Esophagus muscularis mucosa (tissue), 4 donors: ENCODE results near the gene EI24. TPM values are rescaled to one million over a fixed set of nuclear protein-coding genes. Genes with fewer than 3 reads are reported as not detected.

Source experiments
- DNase-seq: peaks from one replicate; pipeline ENCODE4 v3.0.0-alpha.2; 2017; ENCODE audit errors: extremely low spot score
- H3K27ac ChIP-seq, 4 donors: fragments of 200-600 bp; sonication (generic); replicated peaks in 1 of 4; 1 replicate in 3 of 4; 2 replicates in 1 of 4; pipeline ENCODE4 v1.5.1; 2016 to 2019; ENCODE audit warnings: mild to moderate bottlenecking in 1 of 4
- H3K27me3 ChIP-seq, 4 donors: fragments of 200-600 bp; sonication (generic); one replicate each; pipeline versions ENCODE4 v1.5.1 to v1.6.0; 2016 to 2019
- H3K36me3 ChIP-seq, 4 donors: fragments of 200-600 bp; sonication (generic); one replicate each; pipeline ENCODE4 v1.5.1; 2016 to 2019
- H3K4me1 ChIP-seq, 4 donors: fragments of 200-600 bp; sonication (generic); one replicate each; pipeline ENCODE4 v1.5.1; 2016 to 2019
- H3K4me3 ChIP-seq, 4 donors: fragments of 200-600 bp; sonication (generic); 1 replicate in 2 of 4; 2 replicates in 2 of 4; pipeline ENCODE4 v1.5.1; 2016 to 2019; ENCODE audit warnings: mild to moderate bottlenecking in 4 of 4, moderate library complexity in 1 of 4
- H3K9me3 ChIP-seq, 4 donors: fragments of 200-600 bp; sonication (generic); 1 replicate in 3 of 4; 2 replicates in 1 of 4; pipeline ENCODE4 v1.5.1; 2016 to 2019
- CTCF ChIP-seq, 3 experiments: fragments of 200-600 bp in 2 of 3; fragments of 450-650 bp in 1 of 3; sonication (generic) in 2 of 3; IDR thresholded peaks; one replicate each; pipeline ENCODE4 v1.5.1; 2017 to 2019; ENCODE audit warnings: antibody characterized with exemption in 3 of 3, mild to moderate bottlenecking in 2 of 3, moderate library complexity in 1 of 3
- EP300 ChIP-seq: sonication (generic); formaldehyde crosslinking; IDR thresholded peaks from one replicate; pipeline ENCODE4 v1.6.1; 2017; ENCODE audit warnings: antibody characterized with exemption
- POLR2A ChIP-seq: fragments of 450-650 bp; IDR thresholded peaks from one replicate; pipeline ENCODE4 v1.6.1; 2017; ENCODE audit warnings: antibody characterized with exemption, moderate library complexity, mild to moderate bottlenecking, low read depth
- POLR2AphosphoS5 ChIP-seq, 2 donors: sonication (generic); formaldehyde crosslinking; IDR thresholded peaks; one replicate each; pipeline ENCODE4 v1.6.1; 2017; ENCODE audit warnings: antibody characterized with exemption in 2 of 2
- WGBS: methylation state at CpG from one replicate; pipeline ENCODE4 v1.1.5; 2018; 5-methylcytosine and 5-hydroxymethylcytosine counted together
- intact Hi-C: fragments of 100-400 bp; cut with DNase I; formaldehyde crosslinking; loops from one replicate; pipeline ENCODE4 v1.15.1; 2023
- total RNA-seq, 4 donors: library from RNA; depleted of rRNA; stranded (reverse); fragments of >200 nt; gene quantifications; one replicate each; pipeline versions ENCODE4 v1.1.0 to v1.2.1, GENCODE V29; 2016

EI24 gene
- total RNA-seq, 4 donors from 2014 or later = 65.4 to 81.3 (median 75.0) TPM

- TF ChIP-seq EP300 (no peak), POLR2A (no peak), POLR2AphosphoS5 (IDR thresholded peaks at IDR 0.05) (no peak), CTCF (IDR thresholded peaks at IDR 0.05) (no peak)
- Histone ChIP-seq H3K4me1 (peaks cover 14 to 33% (median 24%) of the 10 kb centered on the region in 4 donors), H3K9me3 (no peaks in the 10 kb centered on the region), H3K27me3 (no peaks in the 10 kb centered on the region), H3K27ac (peak within 1 kb of the TSS; percentile 90 to 95 (median 92)), H3K36me3 (peaks cover 12 to 23% (median 19%) of the 10 kb centered on the region in 4 donors), H3K4me3 (peak within 1 kb of the TSS; percentile 64 to 87 (median 68))
- DNase-seq = no peak
- WGBS = 58% methylated on average over 9 of the region's 9 CpGs
- intact Hi-C loops = loop anchor here (10.0 kb wide), 1 partner anchor 130 kb away; the partner anchor contains the start of gene FEZ1
Measured at GRCh38 chr11:125624756-125625213, 55.5 kb downstream of the EI24 start, which contains the start of gene CHEK1. TSS of gene CHEK1 (plus strand) at chr11:125625163. CDS start at chr11:125626769, 1,606 bp downstream.

GRCh38 chr11:125625225-125625629 lies 56.0 kb downstream of the EI24 start:
- Histone ChIP-seq H3K9me3 (no peaks in the 10 kb centered on the region), H3K27ac (peak overlapping the region; percentile 90 to 95 (median 92)), H3K4me1 (peaks cover 14 to 33% (median 24%) of the 10 kb centered on the region in 4 donors), H3K27me3 (no peaks in the 10 kb centered on the region), H3K4me3 (peak overlapping the region; percentile 64 to 87 (median 68)), H3K36me3 (peaks cover 8 to 18% (median 14%) of the 10 kb centered on the region in 4 donors)
- DNase-seq = no peak
- 1% methylated on average over 12 of the region's 20 CpGs for WGBS
- intact Hi-C loops = loop anchor here (10.0 kb wide), 1 partner anchor 130 kb away; the partner anchor contains the start of gene FEZ1
- TF ChIP-seq POLR2AphosphoS5 (IDR thresholded peaks at IDR 0.05) (no peak), EP300 (no peak), CTCF (IDR thresholded peaks at IDR 0.05) (no peak), POLR2A (no peak)

- Histone ChIP-seq H3K27ac (peak overlapping the region; percentile 90 to 95 (median 92)), H3K9me3 (no peaks in the 10 kb centered on the region), H3K27me3 (no peaks in the 10 kb centered on the region), H3K4me3 (peak overlapping the region; percentile 64 to 87 (median 68)), H3K36me3 (peaks cover 5 to 13% (median 9%) of the 10 kb centered on the region in 4 donors), H3K4me1 (peaks cover 14 to 33% (median 24%) of the 10 kb centered on the region in 4 donors)
- peak; percentile 94 for DNase-seq
- intact Hi-C loops = loop anchor here (10.0 kb wide), 1 partner anchor 131 kb away; the partner anchor contains the start of gene FEZ1
- TF ChIP-seq POLR2AphosphoS5 (IDR thresholded peaks at IDR 0.05) (peak; percentile 89 to 90), CTCF (IDR thresholded peaks at IDR 0.05) (no peak)
- WGBS = under 1% methylated on average over 28 of the region's 51 CpGs
Measured at GRCh38 chr11:125625630-125626287, 56.5 kb downstream of the EI24 start.

- Histone ChIP-seq H3K9me3 (no peaks in the 10 kb centered on the region), H3K27ac (peak overlapping the region; percentile 90 to 95 (median 92))
- intact Hi-C loops = loop anchor here (10.0 kb wide), 1 partner anchor 132 kb away; the partner anchor contains the start of gene FEZ1
Measured at GRCh38 chr11:125626288-125626950, 57.1 kb downstream of the EI24 start.

More at GRCh38 chr11:125626288-125626950, 57.1 kb downstream of the EI24 start:
- Histone ChIP-seq H3K27me3 (no peaks in the 10 kb centered on the region), H3K4me1 (peaks cover 14 to 33% (median 24%) of the 10 kb centered on the region in 4 donors), H3K4me3 (peak overlapping the region; percentile 64 to 87 (median 68)), H3K36me3 (peaks cover 0 to 6% (median 3%) of the 10 kb centered on the region in 4 donors)
- DNase-seq = no peak
- no peak for TF ChIP-seq EP300
- TF ChIP-seq CTCF (IDR thresholded peaks at IDR 0.05) = peak in 1 of 3 experiments; percentile 14
- under 1% methylated on average over 16 of the region's 18 CpGs for WGBS
